ENCODE results near the gene COX7A2. TPM values are rescaled to one million over a fixed set of nuclear protein-coding genes. Genes with fewer than 3 reads are reported as not detected.
A peak's percentile ranks its signal among the peaks of the same experiment; 100 is the strongest.

COX7A2 gene
- total and polyA plus RNA-seq, 10 of the 15 experiments (the other 5 are each of a cell fraction or from before 2014, with no cell fraction given), result 199 to 1,834 (median 576) TPM

DNA sequence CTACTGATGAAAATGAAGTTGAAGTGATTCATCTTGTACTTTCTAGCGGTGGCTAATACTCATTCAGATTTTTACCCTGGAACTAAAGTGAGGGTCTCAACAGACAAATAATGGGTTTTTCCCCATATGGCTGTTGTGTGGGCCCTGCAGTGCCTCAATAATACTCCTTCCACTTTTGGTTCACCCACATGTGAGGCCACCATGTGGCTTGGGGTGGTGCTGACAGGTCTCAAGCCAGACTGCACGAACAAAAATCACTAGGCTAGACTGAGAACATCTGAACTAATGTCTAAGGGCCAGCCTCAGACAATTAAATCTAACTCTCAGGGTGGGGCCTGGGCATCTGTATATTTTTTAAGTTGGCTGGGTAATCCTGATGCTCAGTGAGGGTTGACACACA is 29.9 kb downstream of the COX7A2 start:
- no TSS peak for BruUV-seq (replicated peaks)
- no peaks in the 10 kb centered on the region for H3K79me2 ChIP-seq (ENCODE audit: control insufficient read depth, insufficient read depth, low read length)

More for the DNA sequence above, 29.9 kb downstream of the COX7A2 start:
- POLR2A ChIA-PET, result no interaction called here
- SMC1A ChIA-PET (ENCODE audit: uncharacterized antibody, unreplicated experiment), result interaction anchor here (0.6 to 1.0 kb wide), 4 partner anchors 13 to 189 kb away, joined by 3 to 8 read pairs (median 3); partner anchors contain the start of gene COX7A2
- Histone ChIP-seq H4K20me1 (ENCODE audit: control insufficient read depth, insufficient read depth) (no peaks in the 10 kb centered on the region), H3K27me3 (replicated peaks in 1 of 2; ENCODE audit: control insufficient read depth in 2 of 2, insufficient read depth in 2 of 2, low read length in 1 of 2) (peaks cover 0 to under 1% of the 10 kb centered on the region in 2 experiments; a peak in 1 of 4 replicates), H2AFZ (ENCODE audit: control insufficient read depth, low read depth, low read length) (no peak overlapping the region), H3K4me2 (ENCODE audit: control insufficient read depth, insufficient read depth) (no peak overlapping the region), H3K36me3 (ENCODE audit: control insufficient read depth in 2 of 2, insufficient read depth in 2 of 2, low read length in 1 of 2) (no peaks in the 10 kb centered on the region), H3K9me3 (replicated peaks; ENCODE audit: control insufficient read depth, insufficient read depth, low read length) (no peaks in the 10 kb centered on the region), H3K4me3 (no peak overlapping the region), H3K4me1 (ENCODE audit: control insufficient read depth, insufficient read depth, low read length) (no peaks in the 10 kb centered on the region), H3K9ac (ENCODE audit: control insufficient read depth, insufficient read depth, low read length) (no peak overlapping the region), H3K27ac (ENCODE audit: control insufficient read depth, insufficient read depth) (no peak overlapping the region)
- WGBS (ENCODE audit: insufficient coverage, insufficient replicate concordance, low lambda C conversion rate, missing lambda C conversion rate), result 47% methylated on average over 2 of the region's 2 CpGs
- DNase-seq (ENCODE audit: low read depth, low spot score) (no peak), ATAC-seq (peak; percentile 76), FAIRE-seq (no peak)
- CTCF ChIA-PET, result interaction anchor here (0.6 to 1.2 kb wide), 6 partner anchors 10 to 1358 kb away, joined by 3 read pairs; no protein-coding TSS in a partner anchor
- intact Hi-C loops (cut with micrococcal nuclease; ENCODE audit: unreplicated experiment) (loop anchor here (5.0 kb wide), 1 partner anchor 314 kb away; no protein-coding TSS in a partner anchor), in situ Hi-C loops (cut with MboI) (loop anchor here (5.0 to 10.0 kb wide), 4 partner anchors 1229 to 1539 kb away; no protein-coding TSS in a partner anchor)
- peak; percentile 13 to 35 (median 22); a peak in 3 of 6 replicates for TF ChIP-seq CTCF (IDR thresholded peaks at IDR 0.05 in 2 of 3, conservative IDR thresholded peaks at IDR 0.05 in 1 of 3; ENCODE audit: control insufficient read depth in 2 of 3, extremely low read depth in 1 of 3, insufficient read depth in 1 of 3, low read depth in 3 of 3, low read length in 3 of 3)
- no peak for TF ChIP-seq ZNF274 (IDR thresholded peaks at IDR 0.05; ENCODE audit: insufficient read depth, insufficient read length)
- TF ChIP-seq RELB (IDR thresholded peaks at IDR 0.05; ENCODE audit: low read depth), result no peak
- no peak for TF ChIP-seq CEBPB (IDR thresholded peaks at IDR 0.05; ENCODE audit: borderline replicate concordance in 1 of 2, low read depth in 2 of 2, low read length in 2 of 2)
- RAD21 ChIA-PET (ENCODE audit: unreplicated experiment), result no interaction called here

Measured in GM12878 (cell line).